ENCODE data around the gene GOT2.

DNA sequence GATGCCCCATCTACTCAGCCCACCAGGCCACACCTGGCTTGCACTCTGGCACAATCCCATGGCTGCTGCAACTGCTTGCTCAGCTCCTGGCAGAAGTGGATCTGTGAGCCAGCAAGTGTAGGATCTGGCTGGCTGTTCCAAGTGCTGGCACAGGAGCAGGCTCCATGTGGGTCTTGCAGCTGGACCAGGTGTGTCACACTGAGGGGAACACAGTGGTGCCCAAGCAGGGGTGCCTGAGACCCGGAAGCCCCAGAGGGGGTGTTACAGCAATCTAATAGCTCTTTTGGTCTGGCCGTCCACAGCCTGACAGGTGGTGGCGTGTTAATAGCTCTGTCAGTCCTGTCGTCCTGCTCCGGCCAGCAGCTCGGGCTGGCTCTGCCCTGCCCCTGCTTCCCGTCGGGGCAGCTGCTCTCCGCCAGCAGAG is 19.6 kb upstream of the GOT2 start:
- TF ChIP-seq CTCF (IDR thresholded peaks at IDR 0.05), result no peak
- no peak for TF ChIP-seq POLR2A (IDR thresholded peaks at IDR 0.05)
- no peak for TF ChIP-seq POLR2AphosphoS5 (IDR thresholded peaks at IDR 0.05; ENCODE audit: insufficient read depth in 1 of 2, low read depth in 1 of 2)

All from vagina (tissue), 2 donors.